Urothelium cell line (cell line): Measurements from ENCODE around the gene HDAC4.
A peak's percentile ranks its signal among the peaks of the same experiment; 100 is the strongest.

ENCODE experiments used
- DNase-seq: peaks from one replicate; pipeline ENCODE4 v3.0.0; 2011; ENCODE audit warnings: low spot score, mixed read lengths
- FAIRE-seq: peaks from 2 replicates; lab custom pipeline; 2011; peaks lifted over from hg19 to GRCh38; lab: Jason Lieb, UNC

The HDAC4 gene

GRCh38 chr2:239261356-239261755 lies 139.5 kb downstream of the HDAC4 start:
- DNase-seq: no peak
- FAIRE-seq: no peak

- DNase-seq (no peak), FAIRE-seq (no peak)
Measured at GRCh38 chr2:239260546-239261327, 140.1 kb downstream of the HDAC4 start.

GRCh38 chr2:239259603-239260298 lies 141.1 kb downstream of the HDAC4 start:
- FAIRE-seq: no peak
- DNase-seq: no peak

- DNase-seq: no peak
- FAIRE-seq: no peak
Measured at GRCh38 chr2:239259173-239259572, 141.6 kb downstream of the HDAC4 start.

- FAIRE-seq (no peak), DNase-seq (no peak)
Measured at GRCh38 chr2:239258248-239258647, 142.6 kb downstream of the HDAC4 start.

GRCh38 chr2:239257511-239257937 lies 143.3 kb downstream of the HDAC4 start:
- DNase-seq (peak; percentile 59), FAIRE-seq (no peak)

- no peak for FAIRE-seq
- no peak for DNase-seq
Measured at GRCh38 chr2:239256350-239256743, 144.5 kb downstream of the HDAC4 start.

- DNase-seq (no peak), FAIRE-seq (no peak)
Measured at GRCh38 chr2:239255628-239256349, 145.0 kb downstream of the HDAC4 start.

GRCh38 chr2:239255218-239255617 lies 145.6 kb downstream of the HDAC4 start:
- FAIRE-seq: no peak
- DNase-seq: no peak

GRCh38 chr2:239253701-239254436 lies 147.0 kb downstream of the HDAC4 start:
- FAIRE-seq (no peak), DNase-seq (no peak)

- FAIRE-seq: no peak
- no peak for DNase-seq
Measured at GRCh38 chr2:239253264-239253663, 147.6 kb downstream of the HDAC4 start.

- DNase-seq: no peak
- no peak for FAIRE-seq
Measured at GRCh38 chr2:239252801-239253200, 148.0 kb downstream of the HDAC4 start.

GRCh38 chr2:239252393-239252792 lies 148.4 kb downstream of the HDAC4 start:
- no peak for DNase-seq
- FAIRE-seq: no peak

GRCh38 chr2:239251971-239252370 lies 148.8 kb downstream of the HDAC4 start:
- FAIRE-seq (no peak), DNase-seq (no peak)

GRCh38 chr2:239250216-239251081 lies 150.4 kb downstream of the HDAC4 start:
- DNase-seq (no peak), FAIRE-seq (no peak)

- DNase-seq: no peak
- no peak for FAIRE-seq
Measured at GRCh38 chr2:239249776-239250175, 151.0 kb downstream of the HDAC4 start.

GRCh38 chr2:239249048-239249447 lies 151.8 kb downstream of the HDAC4 start:
- no peak for DNase-seq
- FAIRE-seq: no peak

- FAIRE-seq (peak; percentile 40), DNase-seq (peak; percentile 65)
Measured at GRCh38 chr2:239247401-239248245, 153.2 kb downstream of the HDAC4 start.

- no peak for FAIRE-seq
- no peak for DNase-seq
Measured at GRCh38 chr2:239246723-239247122, 154.1 kb downstream of the HDAC4 start.
